Neural cell (in vitro differentiated cells): ENCODE results near the gene TPR.
A peak's percentile ranks its signal among the peaks of the same experiment; 100 is the strongest.

Experiments used
- EP300 ChIP-seq: fragments of 450-650 bp; conservative IDR thresholded peaks from 2 replicates; pipeline ENCODE4 v1.6.1; 2014; ENCODE audit warnings: antibody characterized with exemption, mild to moderate bottlenecking, moderate library complexity; ENCODE audit not compliant: poor library complexity, severe bottlenecking
- EZH2 ChIP-seq: fragments of 200-600, 300-800 bp; shearing (Covaris generic), sonication (generic); IDR thresholded peaks from 2 replicates; pipeline ENCODE4 v1.6.1; 2014; ENCODE audit warnings: antibody characterized with exemption, low read length, borderline replicate concordance, mild to moderate bottlenecking; ENCODE audit not compliant: insufficient read depth, poor library complexity, severe bottlenecking
- RAD21 ChIP-seq: fragments of 450-650 bp; conservative IDR thresholded peaks from 2 replicates; pipeline ENCODE4 v1.6.1; 2014; ENCODE audit warnings: antibody characterized with exemption, mild to moderate bottlenecking, moderate library complexity
- SMC3 ChIP-seq: fragments of 450-650 bp; conservative IDR thresholded peaks from 2 replicates; pipeline ENCODE4 v1.6.1; 2014; ENCODE audit warnings: antibody characterized with exemption, mild to moderate bottlenecking, moderate library complexity; ENCODE audit not compliant: poor library complexity
- TAF1 ChIP-seq: IDR thresholded peaks from 2 replicates; pipeline ENCODE4 v1.6.1; 2012; ENCODE audit warnings: low read depth
- TF ChIP-seq, protein P1 (sequence below): fragments of 450-650 bp; IDR thresholded peaks from 2 replicates; pipeline ENCODE4 v1.5.1; 2014; ENCODE audit warnings: antibody characterized with exemption, mild to moderate bottlenecking, moderate library complexity; ENCODE audit not compliant: poor library complexity, severe bottlenecking
- TF ChIP-seq, protein P2 (sequence below): IDR thresholded peaks from 2 replicates; pipeline ENCODE4 v1.6.1; 2012; ENCODE audit warnings: borderline replicate concordance

DNA sequence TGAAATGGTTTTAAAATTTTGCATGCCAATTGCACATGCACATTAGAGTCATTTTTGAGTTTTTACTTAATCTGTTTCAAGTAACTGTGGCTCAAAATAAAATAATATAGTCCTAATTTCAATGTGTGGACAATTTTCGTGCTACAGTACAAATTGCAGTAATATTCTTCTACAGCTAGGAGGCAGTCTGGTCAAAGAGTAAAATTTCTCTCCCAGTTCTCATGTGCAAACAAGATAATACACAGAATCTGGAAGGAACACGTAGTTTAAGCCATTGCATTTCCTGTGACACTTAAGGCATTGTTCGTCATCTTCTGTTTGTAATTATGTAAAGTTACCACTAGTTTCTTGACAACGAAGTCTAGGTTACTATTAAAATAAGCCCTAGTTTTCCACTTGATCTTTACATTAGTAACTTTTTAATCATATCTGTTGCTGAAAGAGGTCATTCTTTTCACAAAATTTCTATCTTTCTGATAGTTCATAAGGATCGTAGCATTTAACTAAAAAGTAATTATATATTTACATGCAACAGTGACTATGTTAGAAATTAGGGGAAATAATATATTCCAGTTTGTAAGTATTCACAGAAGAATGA lies 29.5 kb upstream of the TPR start:
- TF ChIP-seq, protein P1, sequence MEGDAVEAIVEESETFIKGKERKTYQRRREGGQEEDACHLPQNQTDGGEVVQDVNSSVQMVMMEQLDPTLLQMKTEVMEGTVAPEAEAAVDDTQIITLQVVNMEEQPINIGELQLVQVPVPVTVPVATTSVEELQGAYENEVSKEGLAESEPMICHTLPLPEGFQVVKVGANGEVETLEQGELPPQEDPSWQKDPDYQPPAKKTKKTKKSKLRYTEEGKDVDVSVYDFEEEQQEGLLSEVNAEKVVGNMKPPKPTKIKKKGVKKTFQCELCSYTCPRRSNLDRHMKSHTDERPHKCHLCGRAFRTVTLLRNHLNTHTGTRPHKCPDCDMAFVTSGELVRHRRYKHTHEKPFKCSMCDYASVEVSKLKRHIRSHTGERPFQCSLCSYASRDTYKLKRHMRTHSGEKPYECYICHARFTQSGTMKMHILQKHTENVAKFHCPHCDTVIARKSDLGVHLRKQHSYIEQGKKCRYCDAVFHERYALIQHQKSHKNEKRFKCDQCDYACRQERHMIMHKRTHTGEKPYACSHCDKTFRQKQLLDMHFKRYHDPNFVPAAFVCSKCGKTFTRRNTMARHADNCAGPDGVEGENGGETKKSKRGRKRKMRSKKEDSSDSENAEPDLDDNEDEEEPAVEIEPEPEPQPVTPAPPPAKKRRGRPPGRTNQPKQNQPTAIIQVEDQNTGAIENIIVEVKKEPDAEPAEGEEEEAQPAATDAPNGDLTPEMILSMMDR: peak; percentile 70
- TF ChIP-seq, protein P2, sequence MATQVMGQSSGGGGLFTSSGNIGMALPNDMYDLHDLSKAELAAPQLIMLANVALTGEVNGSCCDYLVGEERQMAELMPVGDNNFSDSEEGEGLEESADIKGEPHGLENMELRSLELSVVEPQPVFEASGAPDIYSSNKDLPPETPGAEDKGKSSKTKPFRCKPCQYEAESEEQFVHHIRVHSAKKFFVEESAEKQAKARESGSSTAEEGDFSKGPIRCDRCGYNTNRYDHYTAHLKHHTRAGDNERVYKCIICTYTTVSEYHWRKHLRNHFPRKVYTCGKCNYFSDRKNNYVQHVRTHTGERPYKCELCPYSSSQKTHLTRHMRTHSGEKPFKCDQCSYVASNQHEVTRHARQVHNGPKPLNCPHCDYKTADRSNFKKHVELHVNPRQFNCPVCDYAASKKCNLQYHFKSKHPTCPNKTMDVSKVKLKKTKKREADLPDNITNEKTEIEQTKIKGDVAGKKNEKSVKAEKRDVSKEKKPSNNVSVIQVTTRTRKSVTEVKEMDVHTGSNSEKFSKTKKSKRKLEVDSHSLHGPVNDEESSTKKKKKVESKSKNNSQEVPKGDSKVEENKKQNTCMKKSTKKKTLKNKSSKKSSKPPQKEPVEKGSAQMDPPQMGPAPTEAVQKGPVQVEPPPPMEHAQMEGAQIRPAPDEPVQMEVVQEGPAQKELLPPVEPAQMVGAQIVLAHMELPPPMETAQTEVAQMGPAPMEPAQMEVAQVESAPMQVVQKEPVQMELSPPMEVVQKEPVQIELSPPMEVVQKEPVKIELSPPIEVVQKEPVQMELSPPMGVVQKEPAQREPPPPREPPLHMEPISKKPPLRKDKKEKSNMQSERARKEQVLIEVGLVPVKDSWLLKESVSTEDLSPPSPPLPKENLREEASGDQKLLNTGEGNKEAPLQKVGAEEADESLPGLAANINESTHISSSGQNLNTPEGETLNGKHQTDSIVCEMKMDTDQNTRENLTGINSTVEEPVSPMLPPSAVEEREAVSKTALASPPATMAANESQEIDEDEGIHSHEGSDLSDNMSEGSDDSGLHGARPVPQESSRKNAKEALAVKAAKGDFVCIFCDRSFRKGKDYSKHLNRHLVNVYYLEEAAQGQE: no peak
- TF ChIP-seq RAD21: peak; percentile 68
- TF ChIP-seq SMC3: peak; percentile 67
- no peak for TF ChIP-seq TAF1
- TF ChIP-seq EZH2: no peak
- no peak for TF ChIP-seq EP300
